Brain microvascular endothelial cell (primary cell): ENCODE measurements around the gene BEND2.
A peak's percentile ranks its signal among the peaks of the same experiment; 100 is the strongest.

Experiments used
- DNase-seq: peaks from one replicate; pipeline ENCODE4 v3.0.0-alpha.2; 2020
- H3K27ac ChIP-seq: fragments of 250-450 bp; sonication (Bioruptor Pico); 2 replicates; pipeline ENCODE4 v1.5.1; 2020; ENCODE audit warnings: mild to moderate bottlenecking, moderate library complexity
- H3K27me3 ChIP-seq: fragments of 250-450 bp; sonication (Bioruptor Pico); replicated peaks from 2 replicates; pipeline ENCODE4 v1.5.1; 2020; ENCODE audit warnings: mild to moderate bottlenecking
- H3K36me3 ChIP-seq: fragments of 250-450 bp; sonication (Bioruptor Pico); replicated peaks from 2 replicates; pipeline ENCODE4 v1.5.1; 2020; ENCODE audit warnings: mild to moderate bottlenecking
- H3K4me3 ChIP-seq: 2 replicates; pipeline ENCODE4 v1.5.1; 2011; ENCODE audit warnings: low read depth, mild to moderate bottlenecking, control low read depth, low read length, moderate library complexity
- in situ Hi-C: cut with HindIII; loops from 2 replicates; pipeline ENCODE4 v1.10.0; 2017; ENCODE audit warnings: low sequenced_read_pairs, low pct_ligation_motif_present
- TF ChIP-seq, protein P1 (sequence below): IDR thresholded peaks from 2 replicates; pipeline ENCODE4 v1.5.1; 2011; ENCODE audit warnings: low read depth, mild to moderate bottlenecking, moderate library complexity, low read length, control low read depth, inconsistent platforms; ENCODE audit errors: missing control alignments

The BEND2 gene

GRCh38 chrX:18158963-18159362 is 61.7 kb downstream of the BEND2 start:
- Histone ChIP-seq H3K4me3 (no peak overlapping the region), H3K27ac (no peak overlapping the region), H3K27me3 (no peaks in the 10 kb centered on the region), H3K36me3 (no peaks in the 10 kb centered on the region)
- in situ Hi-C loops, result no loop called here
- no peak for DNase-seq
- TF ChIP-seq, protein P1, sequence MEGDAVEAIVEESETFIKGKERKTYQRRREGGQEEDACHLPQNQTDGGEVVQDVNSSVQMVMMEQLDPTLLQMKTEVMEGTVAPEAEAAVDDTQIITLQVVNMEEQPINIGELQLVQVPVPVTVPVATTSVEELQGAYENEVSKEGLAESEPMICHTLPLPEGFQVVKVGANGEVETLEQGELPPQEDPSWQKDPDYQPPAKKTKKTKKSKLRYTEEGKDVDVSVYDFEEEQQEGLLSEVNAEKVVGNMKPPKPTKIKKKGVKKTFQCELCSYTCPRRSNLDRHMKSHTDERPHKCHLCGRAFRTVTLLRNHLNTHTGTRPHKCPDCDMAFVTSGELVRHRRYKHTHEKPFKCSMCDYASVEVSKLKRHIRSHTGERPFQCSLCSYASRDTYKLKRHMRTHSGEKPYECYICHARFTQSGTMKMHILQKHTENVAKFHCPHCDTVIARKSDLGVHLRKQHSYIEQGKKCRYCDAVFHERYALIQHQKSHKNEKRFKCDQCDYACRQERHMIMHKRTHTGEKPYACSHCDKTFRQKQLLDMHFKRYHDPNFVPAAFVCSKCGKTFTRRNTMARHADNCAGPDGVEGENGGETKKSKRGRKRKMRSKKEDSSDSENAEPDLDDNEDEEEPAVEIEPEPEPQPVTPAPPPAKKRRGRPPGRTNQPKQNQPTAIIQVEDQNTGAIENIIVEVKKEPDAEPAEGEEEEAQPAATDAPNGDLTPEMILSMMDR, result no peak

DNA sequence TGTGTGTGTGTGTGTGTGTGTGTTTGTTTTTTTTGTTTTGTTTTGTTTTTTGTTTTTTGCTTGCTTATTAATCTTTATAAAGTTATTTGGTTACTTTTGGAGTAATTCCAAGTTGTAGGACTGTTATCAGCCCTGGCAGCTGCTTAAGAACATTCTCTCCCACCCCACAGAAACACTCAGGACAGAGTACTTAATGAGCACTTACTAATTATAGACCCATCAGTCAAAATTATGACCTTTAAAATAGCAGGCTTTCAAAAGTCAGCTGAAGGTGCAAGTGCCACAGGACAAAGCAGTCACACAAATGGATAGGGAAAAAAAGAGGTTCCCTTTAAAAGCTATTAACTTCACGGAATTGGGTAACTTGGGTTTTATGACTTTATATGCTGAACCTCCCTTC is 69.0 kb downstream of the BEND2 start:
- no peaks in the 10 kb centered on the region for H3K36me3 ChIP-seq
- TF ChIP-seq, protein P1, result no peak
- in situ Hi-C loops, result no loop called here
- no peaks in the 10 kb centered on the region for H3K27me3 ChIP-seq
- no peak overlapping the region for H3K27ac ChIP-seq
- H3K4me3 ChIP-seq, result no peak overlapping the region
- DNase-seq, result no peak

DNA sequence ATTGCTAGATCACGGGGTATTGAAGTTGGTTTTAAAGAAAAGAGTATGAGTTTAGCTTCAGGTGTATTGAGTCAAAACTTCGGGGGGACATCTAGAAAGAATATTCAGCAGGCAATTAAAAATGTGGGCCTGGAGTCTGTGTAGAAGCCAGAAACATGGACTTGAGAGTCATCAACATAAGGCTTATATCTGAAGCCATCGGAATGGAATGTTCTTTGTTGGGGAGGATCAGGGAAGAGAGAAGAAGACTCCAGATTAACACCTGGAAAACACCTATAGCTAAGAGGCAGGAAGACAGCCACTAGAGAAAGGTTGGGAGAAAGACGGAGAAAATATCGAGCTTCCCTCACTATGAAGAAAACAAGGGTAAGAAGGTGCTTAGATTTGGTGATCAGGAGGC is 69.5 kb downstream of the BEND2 start:
- Histone ChIP-seq H3K36me3 (no peaks in the 10 kb centered on the region), H3K27me3 (no peaks in the 10 kb centered on the region), H3K27ac (no peak overlapping the region), H3K4me3 (no peak overlapping the region)
- no peak for DNase-seq
- TF ChIP-seq, protein P1, result no peak
- in situ Hi-C loops, result no loop called here

DNA sequence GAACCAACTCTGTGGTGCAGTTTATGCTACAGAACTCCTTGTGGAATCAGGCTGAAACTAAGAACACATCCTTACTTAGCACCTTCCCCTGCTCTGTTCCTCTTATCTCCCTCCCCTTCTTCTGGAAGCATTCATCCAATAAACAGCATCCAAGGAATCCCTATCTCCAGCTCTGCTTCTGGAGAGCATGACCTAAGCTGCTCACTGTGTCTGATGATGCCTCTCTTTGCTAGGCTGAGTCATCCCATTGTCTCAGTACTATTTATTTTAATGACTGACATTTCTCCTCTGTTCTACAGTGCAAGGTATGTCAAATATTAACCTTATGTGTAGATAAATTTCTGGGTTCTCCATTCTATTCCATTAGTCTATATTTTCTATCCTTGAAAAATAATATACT is 71.2 kb downstream of the BEND2 start:
- TF ChIP-seq, protein P1, result no peak
- in situ Hi-C loops, result no loop called here
- no peak for DNase-seq

GRCh38 chrX:18146954-18147353 is 73.7 kb downstream of the BEND2 start:
- Histone ChIP-seq H3K27me3 (no peaks in the 10 kb centered on the region), H3K27ac (no peak overlapping the region), H3K4me3 (no peak overlapping the region), H3K36me3 (no peaks in the 10 kb centered on the region)
- in situ Hi-C loops, result no loop called here
- DNase-seq, result peak; percentile 7
- TF ChIP-seq, protein P1, result no peak

More for the DNA sequence above, 71.2 kb downstream of the BEND2 start:
- Histone ChIP-seq H3K36me3 (no peaks in the 10 kb centered on the region), H3K27me3 (no peaks in the 10 kb centered on the region), H3K27ac (no peak overlapping the region), H3K4me3 (no peak overlapping the region)

GRCh38 chrX:18146009-18146408 is 74.7 kb downstream of the BEND2 start:
- in situ Hi-C loops, result no loop called here
- Histone ChIP-seq H3K27me3 (no peaks in the 10 kb centered on the region), H3K27ac (no peak overlapping the region), H3K36me3 (no peaks in the 10 kb centered on the region), H3K4me3 (no peak overlapping the region)
- DNase-seq, result no peak
- TF ChIP-seq, protein P1, result no peak
